Mucosa of descending colon (tissue), 3 donors: ENCODE results near the gene PSMG3. TPM values are rescaled to one million over a fixed set of nuclear protein-coding genes. Genes with fewer than 3 reads are reported as not detected.

Experiments
- ATAC-seq: fragments of 200-7000 bp; cut with Tn5 transposase; one replicate; pipeline ENCODE4 v1.9.1; 2020; ENCODE audit warnings: mild to moderate bottlenecking, moderate library complexity
- DNase-seq, 3 donors: peaks; one replicate each; pipeline ENCODE4 v3.0.0-alpha.2; 2020
- H3K36me3 ChIP-seq: fragments of 200-600 bp; one replicate; pipeline ENCODE4 v1.8.0; 2021; ENCODE audit warnings: low read depth, mild to moderate bottlenecking
- H3K4me1 ChIP-seq: fragments of 200-600 bp; one replicate; pipeline ENCODE4 v1.8.0; 2021; ENCODE audit warnings: low read depth, mild to moderate bottlenecking
- H3K4me3 ChIP-seq: fragments of 200-600 bp; one replicate; pipeline ENCODE4 v1.8.0; 2021; ENCODE audit warnings: mild to moderate bottlenecking
- H3K9me3 ChIP-seq: fragments of 200-600 bp; one replicate; pipeline ENCODE4 v1.8.0; 2021; ENCODE audit warnings: mild to moderate bottlenecking
- CTCF ChIP-seq: fragments of 200-600 bp; IDR thresholded peaks from one replicate; pipeline ENCODE4 v1.8.0; 2022; ENCODE audit warnings: antibody characterized with exemption, mild to moderate bottlenecking
- intact Hi-C, 2 donors: fragments of 100-400 bp; cut with DNase I in 1 of 2; cut with micrococcal nuclease in 1 of 2; formaldehyde crosslinking; loops; one replicate each; pipeline versions ENCODE4 v1.11.0 to v1.11.1; 2022; cut with DNase I, micrococcal nuclease
- total RNA-seq, 3 donors: library from RNA; stranded (reverse); fragmentation: NEBNext Ultra II Directional in 2 of 3; extraction: Animal tissue kit (Norgen Biotek cat#: 25700) in 2 of 3; gene quantifications; one replicate each; pipeline versions ENCODE4 v1.2.1 to v1.2.4, GENCODE V29; 2021 to 2023
- donor health status: DM: no; HTN: no; CAD: no; lungs with moderate emphysema.
- donor health status: DM: no; HTN: no; CAD: no.
- donor health status: DM: no; HTN: yes; CAD: no.

The PSMG3 gene
- total RNA-seq, 3 donors from 2014 or later: 22.6 to 26.0 (median 22.9) TPM

DNA sequence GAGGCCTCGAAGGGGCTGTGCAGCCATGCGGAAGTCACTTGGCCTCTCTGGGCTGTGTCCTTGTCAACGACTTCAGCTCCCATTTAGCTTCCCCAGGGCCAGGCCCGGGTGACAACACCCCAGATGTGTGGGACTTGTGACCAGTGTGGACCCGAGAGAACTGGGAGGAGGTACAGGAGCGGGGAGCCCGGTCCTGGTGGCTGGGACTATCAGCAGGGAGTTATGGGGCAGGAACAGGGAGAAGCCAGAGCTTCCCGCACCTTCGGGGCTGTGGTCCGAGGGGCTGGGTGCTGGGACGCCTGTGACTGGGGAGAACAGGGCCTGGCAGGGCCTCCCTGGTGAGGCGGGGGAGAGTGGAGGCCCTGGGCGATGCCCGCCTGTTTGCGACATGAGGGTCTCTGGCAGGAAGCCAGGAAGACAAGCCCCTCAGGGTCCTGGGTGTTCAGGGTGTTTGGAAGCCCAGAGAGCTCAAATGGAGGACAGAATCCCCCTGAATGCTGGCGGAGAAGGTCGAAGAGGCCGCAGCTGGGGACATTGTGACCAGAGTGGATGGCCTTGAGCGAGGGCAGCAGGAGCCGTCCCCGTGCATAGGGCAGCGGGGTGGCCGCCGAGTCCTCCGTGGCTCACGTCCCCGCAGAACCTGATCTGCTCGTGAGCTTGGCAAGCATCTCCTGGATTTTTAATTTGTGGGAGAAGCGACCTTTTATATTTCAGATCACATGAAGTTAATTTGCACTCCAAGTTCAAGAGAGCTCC is 30.0 kb upstream of the PSMG3 start:
- no peak overlapping the region for H3K4me3 ChIP-seq
- ATAC-seq: no peak
- DNase-seq: no peak
- intact Hi-C loops: no loop called here
- no peaks in the 10 kb centered on the region for H3K9me3 ChIP-seq
- no peaks in the 10 kb centered on the region for H3K4me1 ChIP-seq
- H3K36me3 ChIP-seq: no peaks in the 10 kb centered on the region
- TF ChIP-seq CTCF: no peak

GRCh38 chr7:1598961-1599639 is 29.3 kb upstream of the PSMG3 start:
- no peak for TF ChIP-seq CTCF
- intact Hi-C loops: no loop called here
- no peak for DNase-seq

DNA sequence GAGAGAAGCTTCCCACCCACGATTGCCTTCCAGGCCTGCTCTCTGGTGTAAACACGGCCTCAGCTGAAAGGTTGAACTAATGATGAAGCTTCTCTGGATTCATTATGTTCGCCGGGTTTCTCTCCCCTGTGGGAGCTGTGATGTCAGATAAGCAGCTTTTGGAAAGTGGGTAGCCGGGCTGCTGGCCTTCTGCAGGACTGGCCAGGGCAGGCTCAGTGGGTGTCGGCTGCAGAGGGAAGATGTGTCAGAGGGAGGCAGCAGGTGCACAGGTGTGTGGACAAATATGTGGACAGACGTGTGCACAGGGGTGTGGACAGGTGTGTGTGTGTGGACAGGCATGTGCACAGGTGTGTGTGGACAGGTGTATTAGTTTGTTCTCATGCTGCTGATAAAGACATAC is 28.5 kb upstream of the PSMG3 start:
- Histone ChIP-seq H3K9me3 (no peaks in the 10 kb centered on the region), H3K36me3 (no peaks in the 10 kb centered on the region), H3K4me1 (no peaks in the 10 kb centered on the region), H3K4me3 (no peak overlapping the region)
- intact Hi-C loops: no loop called here
- ATAC-seq (no peak), DNase-seq (no peak)
- TF ChIP-seq CTCF: no peak

More at GRCh38 chr7:1598961-1599639, 29.3 kb upstream of the PSMG3 start:
- no peak overlapping the region for H3K4me3 ChIP-seq
- H3K9me3 ChIP-seq: no peaks in the 10 kb centered on the region
- ATAC-seq: no peak
- no peaks in the 10 kb centered on the region for H3K36me3 ChIP-seq
- no peaks in the 10 kb centered on the region for H3K4me1 ChIP-seq

DNA sequence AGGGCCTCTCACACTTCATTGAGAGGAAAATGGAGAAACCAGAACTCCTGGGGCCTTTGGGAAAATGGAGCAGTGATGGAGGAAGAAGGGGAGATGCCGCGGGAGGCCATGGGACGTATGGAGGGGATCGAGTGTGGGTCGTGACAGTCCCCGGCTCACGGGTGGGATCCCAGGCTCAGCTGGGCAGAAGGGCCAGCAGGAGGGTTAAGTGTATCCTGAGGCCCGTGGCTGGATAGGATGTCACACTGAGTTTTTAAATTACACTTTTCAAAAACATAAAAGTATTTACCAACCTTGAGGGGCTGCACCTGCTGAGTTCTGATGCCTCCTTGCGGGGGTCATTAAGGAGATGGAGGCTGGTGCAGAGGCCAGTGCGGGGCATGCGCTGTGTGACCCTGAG is 28.0 kb upstream of the PSMG3 start:
- Histone ChIP-seq H3K4me1 (no peaks in the 10 kb centered on the region), H3K4me3 (no peak overlapping the region), H3K36me3 (no peaks in the 10 kb centered on the region), H3K9me3 (no peaks in the 10 kb centered on the region)
- TF ChIP-seq CTCF: no peak
- no peak for DNase-seq
- ATAC-seq: no peak
- intact Hi-C loops: no loop called here

GRCh38 chr7:1597066-1597760 is 27.4 kb upstream of the PSMG3 start:
- no peaks in the 10 kb centered on the region for H3K4me1 ChIP-seq
- no peaks in the 10 kb centered on the region for H3K9me3 ChIP-seq
- no peaks in the 10 kb centered on the region for H3K36me3 ChIP-seq
- no peak for TF ChIP-seq CTCF
- DNase-seq (no peak), ATAC-seq (no peak)
- intact Hi-C loops: no loop called here
- H3K4me3 ChIP-seq: no peak overlapping the region
